PC-9 (cell line): ENCODE measurements around the gene CTIF.

Experiments used
- CTCF ChIP-seq: fragments of 200-600 bp; sonication (generic); conservative IDR thresholded peaks from 2 replicates; pipeline ENCODE4 v1.6.1; 2017; ENCODE audit warnings: mixed run types, antibody characterized with exemption, mild to moderate bottlenecking, moderate library complexity
- EZH2 ChIP-seq: fragments of 200-600 bp; sonication (generic); IDR thresholded peaks from 2 replicates; pipeline ENCODE4 v1.8.0; 2017; ENCODE audit warnings: antibody characterized with exemption, low read depth

- no peak for TF ChIP-seq CTCF
- no peak for TF ChIP-seq EZH2
These were observed 134.6 kb downstream of the CTIF start for GRCh38 chr18:48673456-48673852.
